Stimulated activated CD8-positive, alpha-beta memory T cell treated with anti-CD3 and anti-CD28 coated beads, Interleukin-15, amount 100 ng/mL, for 48 hours (primary cell): ENCODE data around the gene TSSK2.

Experiments used
- DNase-seq, 2 donors: peaks; one replicate each; pipeline ENCODE4 v3.0.0-alpha.2; 2020; ENCODE audit warnings: low read depth in 2 of 2

Gene TSSK2

GRCh38 chr22:19181786-19182471 lies 50.8 kb downstream of the TSSK2 start:
- DNase-seq = no peak
